Stimulated activated CD4-positive, alpha-beta T cell treated with anti-CD3 and anti-CD28 coated beads, Interleukin-4, amount 100 ng/mL, for 4 hours (primary cell): ENCODE results near the gene RGMB.

Source experiments
- DNase-seq, 2 experiments: peaks; one replicate each; pipeline ENCODE4 v3.0.0-alpha.2; 2020

The RGMB gene

DNA sequence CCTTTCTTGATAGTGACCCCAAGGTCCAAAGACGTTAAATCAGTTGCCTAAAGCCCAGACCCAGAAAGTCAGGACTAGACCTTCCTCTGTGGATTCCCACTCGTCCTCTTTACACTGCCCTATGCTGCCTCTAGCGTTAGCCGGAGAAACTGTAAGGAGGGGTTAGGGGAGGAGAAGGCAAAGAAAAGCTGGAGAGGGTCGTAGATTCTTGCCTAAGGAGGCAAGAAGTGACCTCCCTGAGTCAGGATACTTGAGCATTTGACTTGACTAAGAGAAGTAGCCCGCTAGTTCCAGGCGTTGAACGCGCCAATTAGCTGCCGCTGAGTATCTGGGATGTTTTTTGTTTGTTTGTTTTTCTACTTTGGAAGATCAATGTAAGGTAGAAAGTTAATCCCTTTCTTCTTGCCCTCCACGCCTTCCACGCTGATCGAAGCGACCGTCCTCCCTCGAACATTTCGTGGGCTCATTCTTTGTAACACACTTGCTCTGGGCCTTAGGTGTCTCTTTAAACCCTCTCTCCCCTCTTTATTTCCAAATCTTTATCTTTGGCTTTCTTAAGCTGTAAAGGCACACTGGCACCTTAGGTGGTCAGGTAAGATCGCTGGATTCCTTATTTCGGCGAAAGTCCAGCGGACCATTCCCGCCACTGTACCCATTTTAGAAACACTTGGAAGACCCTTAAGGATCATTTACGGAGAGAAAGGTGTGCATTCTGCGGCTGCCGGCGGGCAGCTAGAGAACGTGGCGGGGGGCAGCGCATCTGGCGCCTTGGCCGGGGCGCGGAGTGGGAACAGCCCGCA lies 5.1 kb upstream of the RGMB start:
- peak; percentile 13 to 16 for DNase-seq

DNA sequence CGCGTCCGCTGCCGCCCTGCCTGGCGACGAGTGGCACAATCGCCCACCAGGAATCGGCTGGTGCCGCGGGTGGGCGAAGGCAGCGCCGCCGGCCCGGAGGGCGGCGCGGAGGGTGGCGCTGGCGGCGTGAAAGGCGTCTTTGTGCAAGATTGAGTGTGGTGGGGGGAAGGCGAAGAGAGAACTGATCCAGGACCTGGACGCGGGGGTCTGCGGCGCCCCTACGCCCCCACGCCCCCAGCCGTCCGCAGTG lies 4.6 kb upstream of the RGMB start:
- no peak for DNase-seq

- DNase-seq, result peak; percentile 26 to 53
Observed at GRCh38 chr5:98769210-98769958, 4.1 kb upstream of the RGMB start.

DNA sequence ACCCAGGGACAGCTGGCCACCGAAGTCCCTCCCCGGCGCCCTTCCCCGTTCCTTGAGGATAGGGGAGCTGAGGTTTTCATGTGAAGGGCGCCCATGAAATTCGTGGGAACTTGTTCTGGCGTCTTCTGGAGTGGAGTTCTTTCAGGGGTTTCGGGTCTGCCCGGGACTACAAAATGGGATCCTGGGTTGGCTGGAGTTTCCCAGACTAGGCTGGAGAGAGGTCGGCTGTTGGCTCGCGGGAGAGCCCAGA lies 3.6 kb upstream of the RGMB start:
- DNase-seq, result no peak

DNA sequence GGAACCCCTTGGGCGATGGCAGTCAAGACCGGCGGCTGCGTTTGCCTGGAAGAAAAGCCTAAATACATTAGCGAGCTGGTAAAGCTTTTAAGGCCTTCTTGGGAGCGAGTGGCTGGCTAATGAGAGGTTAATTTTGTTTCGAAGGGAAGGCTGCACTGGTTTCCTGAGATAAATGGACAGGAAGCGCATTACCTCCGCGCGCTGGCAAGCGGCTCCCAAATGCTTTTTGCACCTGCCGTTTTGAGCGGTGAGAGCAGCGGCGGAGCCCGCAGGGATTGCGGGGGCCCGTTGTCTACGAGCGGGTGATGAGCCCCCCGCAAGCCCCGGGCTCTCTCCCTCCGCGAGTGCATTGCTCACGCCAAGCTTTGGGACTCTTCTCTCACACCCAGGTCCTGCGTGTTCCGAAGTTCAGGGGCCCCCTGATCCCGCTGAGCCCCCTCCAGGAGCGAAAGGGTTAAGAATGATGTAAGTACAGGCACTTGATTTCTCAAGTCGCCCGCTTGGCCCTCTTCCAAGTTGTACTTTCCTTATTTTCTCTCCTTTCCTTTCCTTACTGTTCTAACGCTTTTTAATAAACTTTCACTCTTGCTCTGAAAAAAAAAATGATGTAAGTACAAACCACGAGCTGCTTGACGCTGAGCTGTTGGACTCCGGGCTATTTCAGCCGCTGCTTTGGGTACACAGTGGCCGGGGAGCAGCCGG lies 3.1 kb upstream of the RGMB start:
- peak in 1 of 2 experiments; percentile 17 for DNase-seq

DNA sequence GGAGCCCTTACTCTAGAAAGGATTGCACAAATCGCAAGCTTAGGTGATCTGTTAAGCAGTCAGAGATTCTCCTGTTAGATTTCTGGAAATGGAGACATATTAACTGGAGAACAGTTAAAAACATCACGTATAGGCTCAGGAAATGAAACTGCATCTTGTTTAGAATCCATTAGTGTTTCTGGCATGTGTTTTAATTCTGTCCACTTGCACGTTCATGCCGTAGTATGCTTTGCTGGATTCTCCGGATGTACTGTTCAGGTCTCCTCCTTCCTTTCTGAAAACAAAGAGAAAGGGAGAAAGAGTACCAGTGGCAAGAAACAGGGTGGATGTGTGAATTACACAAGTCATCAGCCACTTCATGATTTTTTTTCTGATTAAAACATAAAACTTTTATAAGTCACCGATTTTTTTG lies 2.5 kb upstream of the RGMB start:
- DNase-seq, result no peak

DNA sequence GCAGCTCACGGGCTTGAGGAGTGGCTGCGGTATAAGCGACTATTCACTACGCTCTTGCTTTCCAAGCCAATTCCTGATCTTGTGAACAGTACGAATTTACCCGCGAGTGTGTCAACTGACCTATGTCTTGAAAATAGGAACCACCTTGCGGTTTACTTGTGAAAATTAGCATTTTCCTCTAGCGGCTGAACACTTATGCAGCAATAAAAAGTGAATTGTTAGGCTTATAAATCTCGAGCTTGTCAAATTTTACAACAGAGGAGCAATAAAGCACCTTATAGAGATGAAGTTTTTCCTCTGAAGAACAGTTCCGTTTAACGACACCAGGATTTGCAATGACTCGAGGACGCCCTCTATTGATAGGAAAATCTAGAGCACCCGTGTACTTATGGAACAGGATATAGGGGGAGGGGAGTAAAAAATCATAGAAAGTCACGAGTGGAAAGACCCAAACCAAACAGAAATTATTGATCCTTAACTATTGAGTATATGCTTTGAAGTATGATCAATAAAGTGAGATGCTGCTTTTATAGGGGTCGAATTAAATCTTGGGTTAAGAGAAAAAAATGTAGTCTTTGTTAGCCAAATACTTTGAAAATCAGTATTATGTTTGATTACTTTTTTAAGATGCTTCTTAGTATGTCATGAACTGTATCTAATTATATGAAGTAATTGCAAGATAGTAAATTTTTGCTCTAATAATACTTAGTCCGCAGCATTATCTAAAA lies 1.9 kb upstream of the RGMB start:
- DNase-seq, result peak; percentile 16 to 54

GRCh38 chr5:98772415-98773213 lies 849 bp upstream of the RGMB start:
- DNase-seq, result peak; percentile 46 to 65

DNA sequence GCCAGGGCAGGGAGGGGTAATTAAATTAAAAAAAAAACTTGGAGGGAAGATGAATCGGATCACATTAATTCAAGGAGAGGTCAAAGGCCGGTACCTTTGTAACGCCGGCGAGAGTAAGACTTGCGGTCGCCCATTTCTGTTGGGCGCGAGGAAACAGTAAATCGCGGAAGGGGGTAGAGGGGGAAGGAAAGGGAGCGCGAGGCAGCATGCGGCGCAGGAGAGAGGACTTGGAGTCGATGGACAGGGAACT lies 324 bp upstream of the RGMB start:
- no peak for DNase-seq

DNA sequence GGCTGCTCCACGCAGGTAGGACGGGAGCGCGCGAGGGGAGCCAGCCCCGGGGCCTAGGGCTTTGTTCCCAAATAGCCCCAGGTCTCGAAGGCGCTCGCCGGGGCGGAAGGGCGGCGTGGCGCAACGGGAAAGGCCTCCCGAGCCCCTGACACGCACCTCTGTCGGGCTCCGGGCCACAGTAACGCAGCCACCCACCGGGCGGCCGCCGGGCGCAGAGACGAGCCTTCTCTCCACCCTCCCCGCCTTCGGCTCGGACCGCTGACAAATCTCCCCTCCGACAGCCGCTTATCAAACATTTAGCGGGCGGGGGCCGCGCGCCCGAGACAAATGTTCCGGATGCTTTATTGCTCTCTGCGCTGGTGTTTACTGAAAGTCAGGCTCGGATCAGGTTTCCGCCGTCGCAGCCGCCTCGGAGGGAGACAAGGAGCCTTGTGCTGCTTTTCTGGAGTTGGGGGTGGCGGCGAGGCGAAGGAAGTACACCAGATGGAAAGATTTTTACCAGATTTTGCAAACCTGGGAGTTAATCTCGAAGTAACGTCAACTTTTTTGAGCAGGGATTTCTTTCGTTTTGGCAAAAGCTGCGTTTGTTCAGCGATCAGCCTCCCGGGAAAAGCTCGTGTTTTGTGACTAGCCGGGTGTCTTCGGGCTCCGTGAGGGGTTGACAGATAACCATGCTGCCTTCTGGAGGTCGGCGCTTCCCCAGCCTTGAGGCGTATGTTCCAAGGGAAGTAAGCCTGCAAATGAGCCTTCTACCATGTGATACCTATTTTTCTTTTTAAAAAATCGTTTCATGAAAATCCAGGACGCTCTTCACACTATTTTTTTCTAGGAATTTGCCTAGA lies 950 bp downstream of the RGMB start:
- DNase-seq, result peak; percentile 50 to 53

DNA sequence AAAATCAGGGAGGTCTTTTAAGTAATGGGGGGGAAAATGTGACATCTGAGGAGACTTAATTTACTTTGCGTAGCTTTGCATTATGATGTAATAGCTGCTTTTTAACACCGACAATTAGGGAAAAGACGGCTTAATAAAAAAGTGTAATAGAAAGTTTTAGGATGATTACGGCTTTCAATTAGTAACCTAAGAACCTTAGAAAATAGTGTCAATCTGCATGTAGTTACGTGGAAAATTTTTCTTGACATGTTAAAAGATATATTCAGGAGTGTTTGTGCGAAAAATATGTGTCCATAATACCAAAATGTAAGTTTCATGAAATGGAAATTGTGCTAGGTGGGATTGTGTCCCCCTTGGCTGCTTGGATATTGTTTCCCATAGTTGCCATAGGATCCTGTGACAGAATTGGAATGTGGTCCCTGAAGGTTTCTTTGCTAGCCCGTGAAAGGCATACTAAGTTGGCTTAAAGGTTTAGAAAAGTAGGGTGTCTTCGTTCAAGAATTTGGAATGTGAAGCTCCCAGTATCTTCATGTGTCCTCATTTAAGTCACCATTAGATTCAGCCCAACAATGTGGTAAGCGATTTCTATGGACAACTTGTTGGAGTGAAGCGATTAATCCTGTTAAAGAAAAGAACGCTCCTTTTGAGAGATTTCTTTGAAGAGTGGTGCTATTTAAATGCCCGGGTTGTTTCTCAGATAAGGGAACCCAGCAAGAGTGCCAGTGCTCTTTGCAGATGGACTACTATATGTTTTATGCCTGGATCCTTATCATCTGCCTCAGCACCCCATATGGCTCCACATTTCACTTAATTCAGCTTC lies 2.0 kb downstream of the RGMB start:
- DNase-seq, result no peak

DNA sequence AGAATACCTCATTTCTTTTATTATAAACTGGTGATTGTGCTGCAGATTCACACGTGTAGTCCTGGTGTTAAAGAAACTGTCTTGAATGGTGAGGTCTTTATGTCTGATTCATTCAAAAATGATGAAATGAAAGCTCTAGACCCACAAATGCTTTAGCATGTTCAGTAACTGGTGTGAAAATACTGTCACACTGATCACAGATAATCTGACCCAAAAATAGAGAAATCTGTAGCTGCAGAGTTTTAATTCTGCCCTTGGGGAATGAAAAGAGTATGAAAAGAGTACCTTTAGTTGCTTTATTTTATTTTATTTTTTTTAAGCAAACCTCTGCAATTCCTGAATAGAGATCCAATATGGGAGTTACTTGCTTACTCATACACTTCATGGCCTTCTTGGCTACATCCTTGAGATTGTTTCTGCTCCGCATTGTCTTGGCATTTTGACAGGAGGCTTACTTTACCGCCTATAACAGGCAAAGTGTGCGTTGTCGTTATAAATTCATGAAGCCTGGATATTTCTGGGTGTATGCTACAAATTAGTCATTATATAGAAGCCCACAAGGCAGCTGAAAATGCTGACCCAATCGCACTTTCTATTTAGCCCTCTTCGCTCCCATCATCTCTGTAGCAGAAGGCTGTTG lies 2.7 kb downstream of the RGMB start:
- no peak for DNase-seq

- DNase-seq, result no peak
Observed at GRCh38 chr5:98777295-98777694, 3.8 kb downstream of the RGMB start.

DNA sequence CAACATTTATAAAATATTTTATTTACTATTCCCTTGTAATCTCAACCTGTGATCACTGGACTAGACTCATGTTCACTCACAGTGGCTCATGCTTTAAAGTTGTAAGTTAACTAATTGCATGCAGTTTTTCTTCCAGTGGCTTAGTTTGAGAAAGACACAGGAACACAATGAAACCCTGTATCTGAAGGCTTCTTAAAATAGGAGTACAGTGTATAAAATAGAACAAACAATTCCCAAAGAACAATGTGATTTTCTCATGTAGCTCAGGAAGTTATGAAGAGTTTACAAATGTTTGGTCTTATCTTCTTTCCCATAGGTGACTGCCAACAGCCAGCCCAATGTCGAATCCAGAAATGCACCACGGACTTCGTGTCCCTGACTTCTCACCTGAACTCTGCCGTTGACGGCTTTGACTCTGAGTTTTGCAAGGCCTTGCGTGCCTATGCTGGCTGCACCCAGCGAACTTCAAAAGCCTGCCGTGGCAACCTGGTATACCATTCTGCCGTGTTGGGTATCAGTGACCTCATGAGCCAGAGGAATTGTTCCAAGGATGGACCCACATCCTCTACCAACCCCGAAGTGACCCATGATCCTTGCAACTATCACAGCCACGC lies 5.9 kb downstream of the RGMB start:
- no peak for DNase-seq

- DNase-seq, result no peak
Observed at GRCh38 chr5:98780390-98780789, 6.9 kb downstream of the RGMB start.

- no peak for DNase-seq
Observed at GRCh38 chr5:98781520-98781919, 8.1 kb downstream of the RGMB start.

- no peak for DNase-seq
Observed at GRCh38 chr5:98781964-98782363, 8.5 kb downstream of the RGMB start.

DNA sequence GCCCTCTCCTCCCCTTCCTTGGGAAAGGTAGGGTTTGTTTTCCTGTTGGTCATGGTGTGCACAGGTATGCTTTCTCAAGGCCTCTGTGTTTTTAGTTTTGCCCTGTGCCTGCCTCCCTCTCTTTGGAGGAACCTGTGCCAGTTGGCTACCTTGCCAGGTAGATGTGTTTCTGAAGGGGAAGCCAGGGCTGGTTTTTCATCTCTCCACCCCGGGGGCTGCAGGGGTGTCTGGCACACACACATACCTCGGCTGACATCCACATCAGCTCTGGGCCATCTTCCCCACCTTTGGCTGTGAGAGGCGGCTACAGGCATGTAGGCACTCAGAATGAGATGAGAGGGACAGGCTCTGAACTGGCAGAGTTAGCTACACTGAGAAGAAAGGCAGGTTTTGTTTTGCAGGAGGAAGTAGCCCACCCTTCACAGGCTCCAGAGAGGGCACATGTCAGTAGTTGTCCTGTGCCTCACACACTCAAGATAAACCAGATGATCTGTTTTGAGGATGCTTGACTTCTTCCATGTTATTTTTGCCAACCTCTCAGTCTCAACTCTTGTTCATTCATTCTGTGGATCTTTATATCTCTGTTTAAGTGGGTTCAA lies 9.7 kb downstream of the RGMB start:
- no peak for DNase-seq

DNA sequence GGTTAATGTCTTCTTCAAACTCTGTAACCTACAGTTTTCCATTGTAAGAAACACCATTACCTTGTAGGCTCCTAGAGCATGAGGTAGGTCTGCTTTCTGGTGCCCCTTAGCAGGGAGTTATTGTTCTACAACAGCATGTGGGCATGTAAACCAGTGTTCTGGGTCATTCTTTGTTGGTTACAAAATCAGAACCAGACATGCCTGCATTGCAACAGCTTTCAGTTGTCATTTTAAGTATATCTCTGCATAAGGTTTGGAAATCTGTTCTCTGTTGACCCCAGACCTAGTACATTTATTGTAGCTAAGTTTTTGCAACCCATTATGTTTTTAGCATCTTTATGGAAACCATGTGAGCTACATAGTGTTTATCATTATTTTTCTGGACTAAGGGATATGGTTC lies 10.9 kb downstream of the RGMB start:
- DNase-seq, result no peak

- no peak for DNase-seq
Observed at GRCh38 chr5:98785244-98785643, 11.8 kb downstream of the RGMB start.
